Measurements from ENCODE around the gene PLXNA1.

The PLXNA1 gene

DNA sequence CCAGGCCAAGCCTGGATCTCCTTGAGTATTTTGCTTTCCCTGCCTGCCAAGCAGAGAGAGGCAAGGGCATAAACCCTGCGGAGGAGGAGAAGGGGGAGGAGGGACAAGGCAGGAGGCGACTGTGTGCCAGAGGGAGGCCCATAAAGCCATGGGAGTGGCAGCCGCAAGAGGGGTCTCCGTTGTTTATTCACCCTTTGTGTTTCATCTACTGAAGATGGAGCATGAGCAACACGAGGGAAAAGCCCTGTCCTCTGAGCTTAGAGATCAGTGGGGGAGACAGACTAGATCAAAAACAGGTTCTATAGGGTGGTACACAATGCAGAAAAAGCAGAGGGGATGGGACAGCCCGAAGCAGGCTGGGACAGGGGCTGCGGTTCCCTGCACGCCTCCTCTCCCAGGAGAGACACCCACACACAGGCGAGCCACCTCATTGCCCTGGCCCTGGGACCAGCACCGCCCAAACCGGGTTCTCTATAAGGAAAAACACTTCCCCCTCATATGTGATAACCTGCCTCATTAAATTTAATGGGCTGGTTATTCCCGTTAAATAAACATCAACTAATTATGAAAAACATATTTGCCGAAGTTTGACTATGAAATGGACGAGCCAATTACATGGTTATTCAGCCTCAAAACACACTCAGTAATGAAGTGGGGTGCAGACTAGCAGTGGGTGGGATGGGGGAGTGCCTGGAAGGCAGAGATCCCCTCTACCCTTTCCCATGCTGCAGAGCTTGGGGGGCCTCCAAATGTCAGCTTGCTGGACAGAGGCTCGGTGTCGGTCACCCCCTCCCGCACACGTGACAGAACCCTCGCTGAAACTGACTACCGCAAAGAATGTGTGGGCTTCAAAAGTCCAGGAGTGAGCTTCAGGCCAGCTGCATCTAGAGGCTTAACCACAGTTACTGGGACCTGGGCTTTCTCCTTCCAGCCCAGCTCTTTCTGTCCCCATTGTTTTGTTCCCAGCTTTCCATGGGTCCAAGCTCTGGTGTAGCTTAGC is 14.2 kb upstream of the PLXNA1 start:
- no peak for DNase-seq

DNA sequence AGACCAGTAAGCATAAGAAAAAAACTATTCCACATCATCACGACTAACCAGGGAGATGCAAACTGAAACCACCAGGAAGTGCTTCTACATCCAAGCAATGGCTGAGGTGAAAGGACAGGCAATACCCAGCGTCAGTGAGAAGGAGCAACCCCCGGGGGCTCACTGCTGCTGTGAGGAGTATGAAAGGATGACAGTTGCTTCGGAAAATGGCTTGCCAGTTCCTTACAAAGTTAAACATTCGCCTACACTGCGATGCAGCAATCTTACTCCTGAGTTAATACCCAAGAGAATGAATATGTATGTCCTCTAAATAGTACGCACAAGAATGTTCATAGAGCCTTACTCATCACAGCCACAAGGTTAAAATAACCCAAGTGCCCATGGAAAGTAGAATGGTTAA is 13.3 kb upstream of the PLXNA1 start:
- DNase-seq: no peak

DNA sequence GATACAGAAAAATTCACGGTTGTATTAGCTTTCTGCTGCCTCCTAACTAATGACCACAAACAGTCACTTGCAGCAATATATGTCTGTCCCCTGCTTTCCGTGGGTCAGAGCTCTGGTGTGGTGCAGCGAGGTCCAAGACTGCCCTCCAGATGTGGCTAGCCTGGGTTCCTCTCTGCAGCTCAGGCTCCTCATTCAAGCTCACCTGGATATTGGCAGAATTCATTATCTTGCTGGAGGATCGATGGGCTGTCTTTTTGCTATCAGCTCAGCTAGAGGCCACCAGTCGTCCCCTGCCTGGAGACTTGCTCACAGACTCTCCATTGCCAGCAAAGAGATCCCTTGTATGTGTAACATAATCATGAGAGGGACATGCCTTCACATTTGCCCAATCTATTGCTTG is 12.8 kb upstream of the PLXNA1 start:
- no peak for DNase-seq

DNA sequence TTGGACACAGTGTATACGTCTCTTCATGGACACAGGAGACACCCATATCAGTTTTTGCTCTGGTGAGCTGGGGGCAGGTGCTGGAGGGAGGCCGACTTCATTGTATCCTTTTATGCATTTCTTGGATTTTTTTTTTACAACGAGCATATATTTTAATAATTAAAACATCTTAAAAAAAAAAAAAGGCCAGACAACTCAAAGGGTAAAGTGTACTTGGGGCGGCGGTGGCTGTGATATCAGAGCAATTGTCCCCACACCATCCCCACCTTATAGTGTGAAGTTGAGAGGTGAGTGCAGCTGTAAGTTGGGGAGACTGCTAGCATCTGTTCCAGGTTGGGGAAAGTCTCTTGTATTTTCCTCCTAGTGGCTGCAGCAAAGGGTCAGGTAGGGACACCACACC is 12.0 kb upstream of the PLXNA1 start:
- no peak for DNase-seq

DNA sequence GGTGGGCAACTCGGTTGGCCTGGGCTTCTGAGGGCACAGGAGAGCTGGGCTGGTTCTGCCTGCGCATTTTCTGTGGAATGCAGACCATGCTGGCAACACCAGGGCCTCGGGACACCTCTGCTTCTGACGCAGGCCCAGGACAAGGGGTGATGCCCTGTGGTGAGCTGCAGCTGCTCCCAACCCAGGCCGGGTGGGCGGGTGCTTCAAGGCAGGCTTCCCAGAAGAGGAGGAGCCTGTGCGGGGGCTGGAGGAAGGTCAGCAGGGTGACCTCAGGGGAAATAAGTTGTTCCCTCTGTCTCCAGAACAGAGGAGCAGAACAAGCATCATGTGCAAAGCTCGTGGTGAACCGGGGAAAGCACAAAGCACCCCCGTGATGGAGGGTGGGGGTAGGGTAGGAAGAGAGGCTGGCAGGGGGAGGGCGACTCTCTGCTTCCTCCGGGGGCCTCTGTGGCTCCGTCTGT is 11.0 kb upstream of the PLXNA1 start:
- no peak for DNase-seq

DNA sequence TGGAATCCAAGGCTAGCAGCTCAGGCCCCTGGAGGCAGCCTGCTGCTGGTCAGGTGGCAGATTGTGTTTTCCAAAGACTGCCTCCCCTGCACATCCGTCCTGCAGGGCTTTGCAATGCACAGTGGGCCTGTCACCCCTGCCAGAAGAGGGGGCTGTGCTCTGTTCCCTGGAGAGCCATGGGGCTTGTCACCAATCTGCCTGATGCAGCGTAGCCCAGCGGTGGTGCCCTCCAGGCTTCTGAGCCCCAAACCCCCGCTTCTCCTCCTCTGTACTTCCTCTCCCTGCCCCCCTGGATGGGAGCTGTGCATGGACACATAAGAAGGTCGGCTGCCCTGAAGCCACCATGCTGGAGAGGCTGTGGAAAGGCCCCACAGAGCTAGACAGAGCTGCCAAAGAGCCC is 10.0 kb upstream of the PLXNA1 start:
- DNase-seq: no peak

DNA sequence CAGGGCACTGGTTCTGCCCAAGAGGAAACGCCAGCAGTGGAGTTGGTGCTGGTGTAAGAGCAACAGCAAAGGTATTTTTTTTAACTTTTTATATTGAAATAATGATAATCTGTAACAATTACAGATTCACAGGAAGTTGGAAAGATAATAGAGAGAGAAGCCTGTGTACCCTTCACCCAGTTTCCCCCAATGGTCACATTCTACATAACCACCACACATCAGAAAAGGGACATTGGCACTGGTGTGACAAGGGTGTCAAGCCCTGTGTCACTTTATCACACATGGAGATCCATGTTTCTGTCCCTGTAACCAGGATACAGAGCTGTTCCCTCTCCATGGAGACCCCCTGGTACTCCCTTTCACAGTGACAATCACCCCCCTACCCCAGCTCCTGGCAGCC is 9.1 kb upstream of the PLXNA1 start:
- DNase-seq: no peak

DNA sequence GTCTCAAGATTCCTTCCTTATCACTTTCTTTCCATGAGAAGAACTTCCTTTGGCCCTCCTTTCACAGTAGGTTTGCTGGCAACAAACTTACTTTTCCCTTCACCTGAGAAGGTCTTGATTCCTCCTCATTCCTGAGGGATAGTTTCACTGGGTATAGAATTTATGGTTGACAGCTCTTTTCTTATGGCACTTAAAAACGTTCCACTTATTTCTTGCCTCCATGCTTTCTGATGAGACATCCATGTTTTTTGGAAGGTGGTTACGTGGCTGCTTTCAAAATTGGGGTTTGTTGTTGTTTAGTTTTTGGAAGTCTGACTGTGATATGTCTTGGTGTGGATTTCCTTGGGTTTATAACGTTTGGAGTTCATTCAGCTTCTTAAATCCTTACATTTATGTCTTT is 8.2 kb upstream of the PLXNA1 start:
- DNase-seq: no peak

DNA sequence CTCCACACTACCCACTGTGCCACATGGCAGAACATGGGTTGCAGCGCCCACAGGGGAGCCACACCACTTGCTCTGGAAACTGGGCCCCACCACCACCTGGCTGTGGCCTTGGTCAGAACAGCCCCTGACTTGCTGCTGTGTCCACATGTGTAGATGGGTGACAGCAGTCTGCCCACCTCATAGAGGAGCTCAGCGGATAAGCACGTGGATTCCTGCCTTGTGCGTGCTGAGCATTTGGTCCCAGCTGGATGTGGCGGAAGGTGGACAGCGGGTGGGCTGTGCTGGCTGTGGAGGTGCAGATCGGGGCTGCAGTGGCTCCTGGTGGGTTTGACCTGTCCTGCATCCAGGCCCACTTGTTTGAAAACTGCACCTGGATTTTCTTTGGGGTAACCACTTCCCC is 6.0 kb upstream of the PLXNA1 start:
- no peak for DNase-seq

DNA sequence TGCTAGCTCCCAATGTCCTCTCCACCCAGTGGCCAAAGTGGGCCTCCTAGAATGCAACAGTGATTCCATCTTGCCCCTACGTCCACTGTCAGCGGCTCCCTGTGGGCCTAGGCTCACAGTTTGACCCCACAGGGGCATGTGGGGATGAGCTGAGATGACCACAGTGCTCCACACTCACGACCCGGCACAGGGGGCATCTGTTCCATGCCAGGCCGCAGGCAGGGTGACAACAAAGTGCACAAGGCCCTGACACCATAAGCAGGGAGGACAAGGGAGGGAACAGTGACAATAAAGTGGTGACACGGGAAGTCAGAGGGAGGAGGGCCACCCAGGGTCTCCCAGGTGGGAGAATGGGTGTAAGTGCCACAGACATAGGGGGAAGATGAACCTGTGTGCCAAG is 5.1 kb upstream of the PLXNA1 start:
- DNase-seq: no peak

DNA sequence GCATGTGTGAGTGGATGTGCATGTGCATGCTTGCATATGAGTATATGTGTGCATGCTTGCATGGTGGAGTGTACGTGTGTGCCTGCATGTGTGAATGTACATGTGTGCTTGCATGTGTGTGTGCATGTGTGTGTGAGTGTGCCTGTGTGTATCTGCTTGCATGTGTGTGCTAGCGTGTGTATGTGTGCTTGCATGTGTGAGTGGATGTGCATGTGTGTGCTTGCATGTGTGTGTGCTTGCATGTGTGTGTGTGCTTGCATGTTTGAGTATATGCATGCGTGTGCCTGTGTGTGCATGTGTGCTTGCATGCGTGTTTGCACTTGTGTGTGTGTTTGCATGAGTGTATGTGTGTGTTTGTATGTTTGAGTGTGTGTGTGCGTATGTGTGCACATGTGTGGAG is 4.6 kb upstream of the PLXNA1 start:
- no peak for DNase-seq

DNA sequence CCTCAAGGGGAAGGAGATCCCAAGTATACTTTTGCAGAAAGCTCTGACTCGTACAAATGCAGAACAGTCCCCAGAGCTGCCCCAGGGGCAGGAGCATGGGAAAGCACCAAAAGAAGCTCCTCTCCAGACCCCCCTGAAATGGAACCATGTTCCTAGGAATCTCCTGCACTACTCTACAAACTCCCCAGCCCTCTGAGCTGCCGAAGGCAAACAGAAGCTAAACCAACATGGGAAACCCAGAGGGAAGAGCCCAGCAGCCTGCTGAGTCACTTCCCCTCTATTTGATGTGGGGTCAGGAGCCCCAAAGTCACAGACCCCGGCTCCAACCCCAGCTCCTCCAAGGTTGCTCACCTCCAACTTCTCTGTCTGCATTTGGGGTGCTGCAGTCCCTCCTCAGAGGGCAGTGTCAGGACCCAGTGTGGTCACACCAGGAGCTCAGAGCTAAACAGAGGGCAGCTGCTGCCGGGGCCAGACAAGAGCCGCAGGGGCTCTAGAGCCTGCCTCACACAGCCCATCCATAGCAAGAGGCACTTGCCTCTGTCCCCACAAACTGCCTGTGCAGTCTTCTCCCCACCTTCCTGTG is 3.8 kb upstream of the PLXNA1 start:
- DNase-seq: no peak

DNA sequence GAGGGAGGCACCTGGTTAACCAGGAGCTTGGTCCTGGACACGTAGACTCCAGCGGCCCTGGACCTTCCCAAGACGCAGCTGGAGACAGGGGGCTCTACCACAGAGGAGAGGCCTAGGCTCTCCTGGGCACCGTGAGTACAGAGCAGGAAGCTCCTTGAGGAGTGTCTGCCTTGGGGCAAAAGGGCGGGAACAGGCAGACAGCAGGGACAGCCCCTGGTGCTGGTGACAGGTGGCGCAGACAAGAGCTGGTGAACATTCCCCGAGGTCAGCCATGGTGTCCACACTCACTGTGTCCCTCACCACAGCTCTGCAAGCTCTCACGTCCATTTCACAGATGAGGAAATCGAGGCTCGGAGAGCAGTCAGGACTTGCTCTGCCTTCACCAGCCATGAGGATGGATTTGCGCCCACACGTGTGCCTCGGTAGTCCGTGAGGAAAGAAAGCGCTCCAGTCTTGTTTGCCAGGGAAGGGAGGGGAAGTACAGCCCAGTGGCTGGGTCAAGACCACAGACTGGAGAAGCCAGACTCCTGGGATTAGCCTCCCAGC is 2.6 kb upstream of the PLXNA1 start:
- no peak for DNase-seq

DNA sequence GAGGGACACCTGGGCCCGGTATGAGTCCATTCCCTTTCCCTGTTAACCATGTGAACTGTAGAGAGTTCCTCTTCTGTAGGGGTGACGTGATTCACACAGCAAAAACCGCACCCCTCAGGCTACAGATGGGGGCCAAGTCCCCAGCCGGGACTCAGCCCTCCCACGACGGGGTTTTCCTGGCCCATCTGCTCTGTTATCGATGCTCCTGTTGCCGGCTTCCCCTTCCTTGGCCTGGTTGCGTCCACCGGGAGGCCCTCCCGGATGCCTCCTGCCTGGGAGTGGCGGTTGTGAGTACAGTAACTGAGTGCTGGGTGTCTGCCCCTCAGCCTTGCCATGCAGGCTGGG is 817 bp upstream of the PLXNA1 start:
- no peak for DNase-seq

DNA sequence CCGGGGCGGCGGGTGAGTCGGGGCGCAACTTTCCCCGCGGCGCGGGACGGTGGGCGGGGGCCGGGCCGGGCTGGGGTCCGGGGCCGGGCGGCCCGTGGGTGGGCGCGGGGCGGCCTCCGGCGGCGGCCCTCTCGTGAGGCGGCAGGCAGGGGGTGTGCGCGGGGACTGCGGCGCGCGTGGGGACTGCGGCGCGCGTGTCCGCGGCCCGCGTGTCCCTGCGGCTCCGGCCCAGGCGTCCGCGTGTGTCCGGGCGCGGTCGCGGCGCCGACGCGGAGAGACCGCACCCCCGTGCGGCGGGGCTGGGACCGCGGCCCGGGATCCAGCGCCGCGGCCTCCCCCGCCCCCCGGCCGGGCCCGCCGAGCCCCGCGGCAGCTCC is 349 bp downstream of the PLXNA1 start:
- DNase-seq: no peak

DNA sequence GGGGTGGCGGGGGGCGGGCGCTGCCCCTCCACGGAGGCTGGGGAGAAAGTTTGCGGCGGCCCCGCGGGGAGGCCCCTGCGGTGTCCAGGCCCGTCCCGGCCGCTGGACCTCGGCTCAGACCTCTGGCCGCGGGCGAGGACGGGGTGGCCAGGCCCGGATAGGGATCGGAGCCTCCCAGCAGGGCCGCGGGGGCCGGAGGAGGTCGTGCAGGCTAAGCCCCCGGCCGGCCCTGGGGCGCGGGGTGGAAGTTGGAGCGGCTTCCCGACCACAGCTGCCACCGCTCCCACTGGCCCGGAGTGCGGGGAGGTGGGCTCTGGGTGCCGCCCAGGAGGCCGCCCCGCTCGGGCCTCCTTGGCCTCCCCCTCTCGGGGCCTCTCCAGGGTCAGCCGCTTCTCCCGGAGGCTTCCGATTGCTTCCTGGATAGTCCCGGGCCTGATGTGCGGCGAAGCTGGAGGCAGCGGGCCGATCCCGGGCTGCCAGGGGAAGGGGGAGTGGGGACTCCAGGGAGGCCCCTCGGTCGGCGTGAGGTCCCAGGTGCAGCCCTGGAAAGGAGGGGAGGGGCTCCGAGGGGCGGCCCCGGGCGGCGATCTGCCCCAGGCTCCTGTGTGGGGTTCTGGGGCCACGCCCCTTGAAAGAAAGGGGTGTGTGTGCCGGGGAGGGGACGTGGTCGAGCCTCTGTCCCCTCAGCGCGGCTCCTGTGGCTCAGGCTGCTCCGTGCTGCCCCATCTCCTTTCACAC is 907 bp downstream of the PLXNA1 start:
- DNase-seq: no peak

DNA sequence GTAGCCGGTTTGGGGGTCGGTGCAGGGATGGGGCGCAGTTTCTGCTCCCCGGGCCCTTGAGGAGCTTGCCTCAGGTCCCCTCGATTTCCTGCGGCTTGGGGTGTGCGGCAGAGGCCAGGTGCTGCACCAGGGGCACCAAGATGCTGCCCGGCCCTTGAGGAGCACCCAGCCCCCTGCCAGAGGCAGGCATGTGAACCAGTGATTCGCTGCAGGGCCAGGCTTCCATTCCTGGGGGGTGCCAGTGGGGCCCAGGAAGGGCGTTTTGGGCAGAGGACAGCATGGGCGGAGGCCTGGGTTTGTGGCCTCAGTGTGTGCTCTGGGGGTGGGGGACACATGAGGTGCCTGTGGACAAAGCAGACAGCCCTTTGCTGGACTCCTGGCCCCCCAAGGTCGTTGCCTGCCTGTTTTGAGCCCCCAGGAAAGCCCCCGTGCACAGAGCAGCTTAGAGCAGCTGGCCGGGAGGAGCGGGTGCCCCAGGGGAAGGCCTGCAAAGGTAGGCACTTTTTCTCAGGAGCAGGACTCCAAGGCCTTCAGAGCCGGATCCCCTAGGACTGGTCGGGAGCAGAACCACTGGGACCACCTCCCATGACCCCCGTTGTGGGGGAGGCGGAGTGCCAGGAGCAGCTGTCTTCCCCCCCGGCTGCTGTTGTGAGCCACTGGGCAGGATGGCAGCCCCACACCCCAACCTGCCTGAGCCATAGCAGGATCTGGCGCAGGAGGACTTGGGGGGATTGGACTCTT is 1.6 kb downstream of the PLXNA1 start:
- no peak for DNase-seq

DNA sequence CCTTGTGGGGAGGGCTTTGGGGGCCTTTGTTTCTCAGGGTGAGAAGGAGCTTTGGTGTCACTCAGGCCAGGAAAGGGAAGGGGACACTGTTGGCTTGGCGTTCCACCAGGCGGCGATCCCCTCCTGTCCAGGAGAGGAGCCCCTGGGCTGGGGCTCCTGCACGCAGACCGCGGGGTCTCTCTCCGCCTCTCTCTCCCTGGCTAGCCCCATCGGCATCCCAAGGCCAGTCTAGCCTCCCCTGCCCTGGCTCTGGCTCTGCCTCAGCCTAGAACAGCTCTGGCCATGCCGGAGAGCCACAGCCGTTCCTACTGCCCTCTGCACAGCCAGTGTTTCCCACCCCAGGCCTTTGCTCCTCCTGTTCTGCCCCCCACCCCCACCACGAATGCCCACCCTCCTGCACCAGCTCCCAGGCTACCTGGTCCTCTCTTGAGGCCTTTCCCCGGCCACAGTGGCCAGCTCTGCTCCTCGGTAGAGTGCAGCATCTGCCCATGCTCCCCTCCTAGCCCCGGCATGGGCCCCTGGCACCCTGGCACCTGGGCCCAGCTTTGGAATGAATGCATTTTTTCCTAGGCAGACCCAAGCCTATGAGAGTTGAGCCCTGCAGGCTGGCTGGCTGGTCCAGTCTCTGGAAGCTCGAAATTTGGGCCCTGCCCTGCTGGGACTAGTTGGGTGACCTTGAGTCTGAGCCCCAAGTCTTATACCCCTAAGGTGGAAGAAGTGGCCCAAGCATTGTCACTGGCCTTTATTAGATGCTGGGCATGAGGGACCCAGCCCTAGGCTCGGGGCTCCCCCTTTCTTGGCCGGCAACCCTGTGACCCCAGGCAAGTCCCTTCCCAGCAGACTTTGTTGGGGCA is 2.4 kb downstream of the PLXNA1 start:
- no peak for DNase-seq

DNA sequence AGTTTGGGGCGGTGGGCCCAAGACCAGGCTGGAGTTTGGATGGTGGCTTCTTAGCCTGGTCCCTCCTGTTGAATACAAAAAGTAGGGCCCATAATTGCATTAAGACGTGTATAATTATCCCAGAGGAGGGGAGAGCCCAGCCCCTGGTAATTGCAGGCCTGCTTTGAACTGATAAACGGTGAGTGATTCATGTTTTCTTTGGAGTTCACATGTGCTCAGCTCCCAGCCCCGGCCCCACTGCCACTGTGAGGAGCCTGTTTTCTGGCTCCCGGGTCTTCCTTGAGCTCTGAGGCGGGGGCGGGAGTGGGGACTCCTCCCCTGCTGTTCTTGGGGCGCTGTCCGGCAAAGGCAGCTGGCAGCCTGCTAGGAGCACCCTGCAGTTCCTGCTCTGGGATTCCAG is 3.1 kb downstream of the PLXNA1 start:
- DNase-seq: no peak

DNA sequence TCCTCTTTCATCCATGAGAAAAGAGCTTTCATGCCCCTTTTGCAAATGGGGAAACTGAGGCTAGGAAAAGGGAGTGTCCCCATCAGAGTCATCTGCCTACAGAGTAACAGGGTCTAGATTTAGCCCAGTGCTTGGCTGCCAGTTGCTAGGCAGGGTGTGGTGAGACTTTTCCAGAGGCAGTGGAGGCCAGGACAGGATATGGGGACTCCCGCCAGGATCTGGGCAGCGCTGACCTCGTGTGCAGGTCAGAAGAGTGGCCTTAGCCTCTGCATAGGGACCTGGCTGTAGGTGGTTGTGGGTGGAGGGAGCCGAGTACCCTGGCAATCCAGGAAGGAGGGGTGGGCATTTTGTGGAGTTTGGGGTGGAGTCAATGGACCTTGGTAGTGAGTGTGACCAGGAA is 4.2 kb downstream of the PLXNA1 start:
- DNase-seq: no peak

DNA sequence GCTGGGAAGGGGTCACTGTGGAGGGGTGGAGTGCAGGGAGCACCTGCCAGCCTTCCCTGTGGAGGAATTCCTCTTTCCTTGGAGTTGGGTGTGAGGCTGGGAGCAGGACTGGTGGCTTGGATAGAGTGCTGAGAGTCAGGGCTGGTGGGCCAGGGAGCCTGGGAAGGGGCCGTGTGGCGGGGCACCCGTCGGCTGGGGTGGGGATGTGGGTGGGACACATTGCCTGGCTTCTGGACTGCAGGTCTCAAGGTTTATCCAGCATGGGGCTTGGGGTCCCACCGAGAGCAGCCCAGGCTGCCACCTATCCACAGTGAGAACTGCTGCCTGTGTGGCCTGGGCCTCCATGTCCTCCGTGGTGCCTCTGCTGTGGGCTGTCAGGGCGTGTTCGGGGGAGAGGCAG is 4.7 kb downstream of the PLXNA1 start:
- DNase-seq: no peak

DNA sequence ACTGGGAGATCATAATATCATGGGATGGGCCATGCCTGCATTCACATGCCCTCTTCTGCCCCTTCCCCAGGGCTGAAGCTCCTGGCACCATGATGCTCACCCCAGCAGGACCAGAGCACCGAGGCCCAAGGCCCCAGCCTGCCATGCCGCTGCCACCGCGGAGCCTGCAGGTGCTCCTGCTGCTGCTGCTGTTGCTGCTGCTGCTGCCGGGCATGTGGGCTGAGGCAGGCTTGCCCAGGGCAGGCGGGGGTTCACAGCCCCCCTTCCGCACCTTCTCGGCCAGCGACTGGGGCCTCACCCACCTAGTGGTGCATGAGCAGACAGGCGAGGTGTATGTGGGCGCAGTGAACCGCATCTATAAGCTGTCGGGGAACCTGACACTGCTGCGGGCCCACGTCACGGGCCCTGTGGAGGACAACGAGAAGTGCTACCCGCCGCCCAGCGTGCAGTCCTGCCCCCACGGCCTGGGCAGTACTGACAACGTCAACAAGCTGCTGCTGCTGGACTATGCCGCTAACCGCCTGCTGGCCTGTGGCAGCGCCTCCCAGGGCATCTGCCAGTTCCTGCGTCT is 5.6 kb downstream of the PLXNA1 start:
- no peak for DNase-seq
